Stimulated activated CD4-positive, alpha-beta T cell treated with anti-CD3 and anti-CD28 coated beads, Interleukin-12 subunit alpha, Interleukin-12 subunit beta, amount 100 ng/mL, for 24 hours (primary cell): Measurements from ENCODE around the gene ERBB4.

Experiments
- DNase-seq, 2 experiments: peaks; one replicate each; pipeline ENCODE4 v3.0.0-alpha.2; 2020; ENCODE audit warnings: low read depth in 2 of 2

The ERBB4 gene

GRCh38 chr2:212364112-212364985 is 174.3 kb downstream of the ERBB4 start:
- no peak for DNase-seq

GRCh38 chr2:212361174-212361756 is 177.3 kb downstream of the ERBB4 start:
- no peak for DNase-seq

GRCh38 chr2:212360068-212360460 is 178.5 kb downstream of the ERBB4 start:
- no peak for DNase-seq

GRCh38 chr2:212359425-212360067 is 179.1 kb downstream of the ERBB4 start:
- no peak for DNase-seq

GRCh38 chr2:212357606-212358005 is 181.0 kb downstream of the ERBB4 start:
- no peak for DNase-seq

- no peak for DNase-seq
Observed at GRCh38 chr2:212354382-212354781, 184.2 kb downstream of the ERBB4 start.

GRCh38 chr2:212348501-212348900 is 190.1 kb downstream of the ERBB4 start:
- no peak for DNase-seq

GRCh38 chr2:212346865-212347264 is 191.7 kb downstream of the ERBB4 start:
- DNase-seq: no peak

GRCh38 chr2:212345966-212346365 is 192.6 kb downstream of the ERBB4 start:
- no peak for DNase-seq

GRCh38 chr2:212344131-212344530 is 194.5 kb downstream of the ERBB4 start:
- no peak for DNase-seq

GRCh38 chr2:212343167-212343566 is 195.4 kb downstream of the ERBB4 start:
- no peak for DNase-seq

GRCh38 chr2:212337486-212338343 is 200.9 kb downstream of the ERBB4 start:
- DNase-seq: no peak

GRCh38 chr2:212337036-212337435 is 201.6 kb downstream of the ERBB4 start:
- DNase-seq: no peak

- DNase-seq: no peak
Observed at GRCh38 chr2:212330263-212330662, 208.3 kb downstream of the ERBB4 start.

- DNase-seq: no peak
Observed at GRCh38 chr2:212328712-212329496, 209.7 kb downstream of the ERBB4 start.

- DNase-seq: no peak
Observed at GRCh38 chr2:212328136-212328535, 210.5 kb downstream of the ERBB4 start.

- no peak for DNase-seq
Observed at GRCh38 chr2:212327171-212327809, 211.3 kb downstream of the ERBB4 start.

- DNase-seq: no peak
Observed at GRCh38 chr2:212318636-212319035, 220.0 kb downstream of the ERBB4 start.

GRCh38 chr2:212314680-212315079 is 223.9 kb downstream of the ERBB4 start:
- DNase-seq: no peak

GRCh38 chr2:212311807-212312404 is 226.7 kb downstream of the ERBB4 start:
- DNase-seq: no peak
